Lower leg skin (tissue), 3 donors: ENCODE data around the gene ZBTB20.

Experiments
- POLR2A ChIP-seq, 2 donors: fragments of 450-650 bp; IDR thresholded peaks; one replicate each; pipeline ENCODE4 v1.6.1; 2016 to 2017; ENCODE audit warnings: antibody characterized with exemption in 2 of 2, mild to moderate bottlenecking in 1 of 2, moderate library complexity in 1 of 2
- TF ChIP-seq, protein P1 (sequence below), 3 donors: fragments of 450-650 bp; IDR thresholded peaks; one replicate each; pipeline ENCODE4 v1.5.1; 2016; ENCODE audit warnings: antibody characterized with exemption in 3 of 3, mild to moderate bottlenecking in 3 of 3, moderate library complexity in 2 of 3

DNA sequence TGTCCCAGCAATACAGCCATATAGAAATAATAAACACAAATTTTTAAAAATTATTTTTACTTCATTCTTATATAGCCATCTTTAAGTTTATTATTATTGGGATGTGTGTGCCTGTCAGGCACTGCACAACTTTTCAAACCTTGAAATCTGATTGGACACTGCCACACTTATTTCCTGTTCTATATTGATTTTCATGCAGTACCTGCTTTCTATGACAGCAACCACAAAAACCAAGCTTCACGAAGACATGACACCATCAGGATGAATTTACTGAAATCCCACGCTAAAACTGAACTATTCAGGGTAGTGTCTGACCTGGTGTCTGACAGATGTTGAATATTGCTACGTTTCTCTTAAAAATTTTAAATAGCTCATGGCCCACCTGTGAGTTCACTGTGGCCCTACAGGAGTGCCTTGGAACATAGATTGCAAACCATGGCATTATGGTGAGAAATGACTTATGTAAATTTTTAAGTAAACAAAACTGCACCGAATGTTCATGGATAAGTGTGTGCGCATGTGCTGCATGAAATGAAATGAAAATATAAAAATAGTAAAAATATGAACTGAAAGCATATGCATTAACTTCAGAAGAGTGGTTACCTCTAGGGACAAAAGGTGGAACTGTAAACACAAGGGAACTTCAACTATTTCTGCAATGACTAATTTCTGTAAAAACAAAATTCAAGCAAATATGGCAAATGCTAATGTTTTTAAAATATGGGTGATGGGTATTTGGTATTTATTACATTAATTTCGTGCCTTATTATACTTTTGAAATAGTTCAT lies 152.3 kb downstream of the ZBTB20 start:
- TF ChIP-seq, protein P1, sequence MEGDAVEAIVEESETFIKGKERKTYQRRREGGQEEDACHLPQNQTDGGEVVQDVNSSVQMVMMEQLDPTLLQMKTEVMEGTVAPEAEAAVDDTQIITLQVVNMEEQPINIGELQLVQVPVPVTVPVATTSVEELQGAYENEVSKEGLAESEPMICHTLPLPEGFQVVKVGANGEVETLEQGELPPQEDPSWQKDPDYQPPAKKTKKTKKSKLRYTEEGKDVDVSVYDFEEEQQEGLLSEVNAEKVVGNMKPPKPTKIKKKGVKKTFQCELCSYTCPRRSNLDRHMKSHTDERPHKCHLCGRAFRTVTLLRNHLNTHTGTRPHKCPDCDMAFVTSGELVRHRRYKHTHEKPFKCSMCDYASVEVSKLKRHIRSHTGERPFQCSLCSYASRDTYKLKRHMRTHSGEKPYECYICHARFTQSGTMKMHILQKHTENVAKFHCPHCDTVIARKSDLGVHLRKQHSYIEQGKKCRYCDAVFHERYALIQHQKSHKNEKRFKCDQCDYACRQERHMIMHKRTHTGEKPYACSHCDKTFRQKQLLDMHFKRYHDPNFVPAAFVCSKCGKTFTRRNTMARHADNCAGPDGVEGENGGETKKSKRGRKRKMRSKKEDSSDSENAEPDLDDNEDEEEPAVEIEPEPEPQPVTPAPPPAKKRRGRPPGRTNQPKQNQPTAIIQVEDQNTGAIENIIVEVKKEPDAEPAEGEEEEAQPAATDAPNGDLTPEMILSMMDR (IDR thresholded peaks at IDR 0.05), result no peak
- no peak for TF ChIP-seq POLR2A (IDR thresholded peaks at IDR 0.05)
